ENCODE results near the gene ATP1B3.
"Not testable (repeated sequence)": the region's sequence is repeated elsewhere in the genome, so short reads cannot be mapped to it uniquely, and the experiment has no call there.

Gene ATP1B3

GRCh38 chr3:141860766-141861513, 15.5 kb upstream of the ATP1B3 start:
- no peak for DNase-seq

- no peak for DNase-seq
Observed at GRCh38 chr3:141862279-141862816, 14.1 kb upstream of the ATP1B3 start.

GRCh38 chr3:141863491-141863890, 13.0 kb upstream of the ATP1B3 start:
- no peak for DNase-seq

- DNase-seq, result peak in 1 of 2 donors; percentile 19
Observed at GRCh38 chr3:141864281-141864970, 12.0 kb upstream of the ATP1B3 start.

GRCh38 chr3:141865101-141865500, 11.3 kb upstream of the ATP1B3 start:
- DNase-seq, result no peak

- no peak for DNase-seq
Observed at GRCh38 chr3:141870091-141870687, 6.3 kb upstream of the ATP1B3 start.

GRCh38 chr3:141875374-141875892, 1.0 kb upstream of the ATP1B3 start:
- peak; percentile 84 to 85 for DNase-seq

GRCh38 chr3:141875893-141876380, 506 bp upstream of the ATP1B3 start:
- no peak for DNase-seq

GRCh38 chr3:141876891-141877621, 613 bp downstream of the ATP1B3 start:
- peak; percentile 52 to 63 for DNase-seq

GRCh38 chr3:141877911-141878310, 1.5 kb downstream of the ATP1B3 start:
- no peak for DNase-seq

- DNase-seq, result no peak
Observed at GRCh38 chr3:141878326-141878725, 1.9 kb downstream of the ATP1B3 start.

GRCh38 chr3:141878817-141879216, 2.4 kb downstream of the ATP1B3 start:
- DNase-seq, result no peak

GRCh38 chr3:141881702-141882101, 5.3 kb downstream of the ATP1B3 start:
- no peak for DNase-seq

- no peak for DNase-seq
Observed at GRCh38 chr3:141887051-141887450, 10.6 kb downstream of the ATP1B3 start.

- DNase-seq, result not testable (repeated sequence)
Observed at GRCh38 chr3:141888548-141888947, 12.1 kb downstream of the ATP1B3 start.

- DNase-seq, result no peak
Observed at GRCh38 chr3:141894524-141895176, 18.2 kb downstream of the ATP1B3 start.

GRCh38 chr3:141895731-141896130, 19.3 kb downstream of the ATP1B3 start:
- DNase-seq, result no peak

- no peak for DNase-seq
Observed at GRCh38 chr3:141898908-141899307, 22.5 kb downstream of the ATP1B3 start.

GRCh38 chr3:141900343-141900742, 23.9 kb downstream of the ATP1B3 start:
- no peak for DNase-seq

GRCh38 chr3:141901914-141902313, 25.5 kb downstream of the ATP1B3 start:
- no peak for DNase-seq

- DNase-seq, result no peak
Observed at GRCh38 chr3:141904203-141904602, 27.8 kb downstream of the ATP1B3 start.

GRCh38 chr3:141905129-141905528, 28.7 kb downstream of the ATP1B3 start:
- no peak for DNase-seq
